Dermis blood vessel endothelial cell (primary cell): ENCODE results near the gene RBSN. TPM values are rescaled to one million over a fixed set of nuclear protein-coding genes. Genes with fewer than 3 reads are reported as not detected.
"Not testable (repeated sequence)": the region's sequence is repeated elsewhere in the genome, so short reads cannot be mapped to it uniquely, and the experiment has no call there.

Source experiments
- DNase-seq: peaks from one replicate; pipeline ENCODE4 v3.0.0; 2010
- total RNA-seq: library from RNA; depleted of rRNA; stranded (reverse); fragments of >200 nt; gene quantifications from 2 replicates; pipeline ENCODE4 v1.2.3, GENCODE V29; 2014

RBSN gene
- total RNA-seq, result 25.4 and 28.2 TPM in 2 replicates

GRCh38 chr3:15098503-15099363 is at the start of gene RBSN:
TSS of gene RBSN (minus strand) at chr3:15099148. CDS start at chr3:15096120, 3,028 bp downstream.
- DNase-seq, result peak; percentile 96

DNA sequence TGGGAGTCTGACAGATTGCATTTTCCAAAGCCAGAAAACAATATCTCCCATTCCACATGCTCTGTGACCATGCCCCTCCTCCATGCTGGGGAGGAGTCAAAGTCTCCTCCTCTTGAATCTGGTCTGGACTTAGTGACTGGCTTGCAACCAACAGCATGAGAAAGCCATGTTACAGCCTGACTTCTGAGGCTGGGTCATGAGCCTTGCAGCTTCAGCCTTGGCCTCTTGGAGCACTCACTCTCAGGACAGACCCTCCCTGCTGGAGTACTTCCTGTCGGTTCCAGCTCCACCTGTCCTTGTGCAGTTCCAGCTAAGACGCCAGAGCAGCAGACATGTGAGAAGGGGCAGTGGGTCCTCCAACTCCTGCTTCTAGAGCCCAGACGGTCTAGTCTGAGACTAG is 49.7 kb upstream of the RBSN start:
- no peak for DNase-seq

- not testable (repeated sequence) for DNase-seq
These were observed 37.9 kb upstream of the RBSN start for GRCh38 chr3:15136885-15137284.

DNA sequence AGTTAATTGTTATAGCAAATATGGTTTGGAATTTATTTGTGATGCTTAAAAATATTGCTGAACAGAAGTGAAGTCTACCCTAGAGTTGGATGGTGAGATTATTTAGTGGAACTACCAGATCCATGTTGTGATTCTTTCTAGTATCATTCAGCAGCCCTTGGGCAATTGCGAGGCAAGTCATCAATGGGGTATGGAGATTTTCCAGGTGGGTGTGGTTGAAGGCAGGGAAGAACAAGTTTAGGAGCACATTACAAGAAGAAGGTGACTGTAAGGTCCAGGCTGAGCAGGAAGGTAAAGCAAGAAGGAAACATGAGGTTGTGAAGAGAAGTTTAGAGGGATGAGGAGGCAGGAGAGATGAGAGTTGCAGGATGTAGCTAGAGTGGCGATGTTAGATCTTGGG is 36.0 kb upstream of the RBSN start:
- DNase-seq, result not testable (repeated sequence)

DNA sequence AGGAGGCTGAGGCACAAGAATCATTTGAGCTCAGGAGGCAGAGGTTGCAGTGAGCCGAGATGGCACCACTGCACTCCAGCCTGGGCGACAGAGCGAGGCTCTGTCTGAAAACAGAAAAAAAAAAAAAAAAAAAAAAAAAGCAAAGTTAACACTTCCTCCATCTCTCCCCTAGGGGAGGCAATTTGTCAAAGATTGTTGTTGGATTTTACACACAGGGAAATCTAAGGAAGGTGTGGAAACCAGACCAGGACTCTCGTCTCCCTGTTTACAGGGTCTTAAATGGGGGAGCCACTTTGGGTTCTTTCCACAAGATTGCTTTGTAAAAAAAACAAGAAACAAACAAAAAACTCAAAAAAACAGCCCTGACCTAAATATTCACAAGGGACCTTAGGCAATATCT is 29.5 kb upstream of the RBSN start:
- DNase-seq, result not testable (repeated sequence)

DNA sequence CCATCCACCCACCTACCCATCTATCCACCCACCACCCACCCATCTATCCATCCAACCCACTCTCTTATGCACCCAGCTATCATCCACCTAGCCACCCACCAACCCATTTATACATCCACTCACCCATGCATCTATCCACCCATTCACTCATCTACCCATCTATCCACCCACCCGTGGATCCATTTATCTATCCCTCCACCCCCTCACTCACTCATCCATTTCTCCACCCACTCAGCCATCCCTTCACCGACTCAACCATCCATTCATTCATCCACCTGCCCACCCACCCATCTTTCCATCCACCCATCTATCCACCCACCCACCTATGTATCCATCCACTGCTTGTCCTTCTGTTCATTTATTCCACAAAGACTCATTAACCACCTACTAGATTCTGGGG is 28.0 kb upstream of the RBSN start:
- not testable (repeated sequence) for DNase-seq

DNA sequence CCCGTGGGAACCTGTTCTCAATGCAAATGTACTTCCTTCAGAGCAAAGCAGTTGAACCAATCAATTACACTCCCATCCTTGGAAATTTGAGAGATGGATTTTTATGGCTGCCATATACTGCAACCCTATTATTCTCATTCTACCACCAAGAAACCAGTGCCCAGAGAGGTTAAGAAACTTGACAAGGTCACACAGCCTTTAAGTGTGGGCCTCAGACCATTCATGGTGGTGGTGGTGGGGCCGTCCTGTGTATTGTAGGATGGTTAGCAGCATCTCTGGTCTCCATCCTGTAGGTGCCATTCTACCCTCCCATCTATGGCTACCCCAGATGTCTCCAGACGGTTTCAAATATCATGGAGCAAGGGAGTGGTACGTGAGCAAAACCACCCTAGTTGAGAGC is 23.4 kb upstream of the RBSN start:
- no peak for DNase-seq

- DNase-seq, result no peak
These were observed 23.0 kb upstream of the RBSN start for GRCh38 chr3:15121936-15122335.

DNA sequence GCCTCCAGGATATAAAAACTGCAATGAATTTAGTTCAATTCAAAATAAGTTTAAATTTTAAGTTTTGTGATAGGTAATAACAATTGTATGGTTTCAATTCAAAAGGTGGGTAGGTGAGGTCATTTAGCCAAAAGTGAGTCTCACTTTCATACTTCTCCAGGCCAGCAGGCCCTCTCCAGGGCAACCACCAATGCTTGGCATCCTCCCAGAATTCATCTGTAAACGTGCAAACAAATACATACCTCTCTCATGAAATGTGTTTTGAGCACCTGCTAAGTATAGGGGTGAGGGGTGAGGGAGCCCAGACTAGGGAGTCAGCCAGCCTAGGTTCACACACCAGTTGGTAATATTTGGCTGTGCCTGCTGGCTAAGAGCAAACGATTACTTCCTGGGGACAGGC is 22.0 kb upstream of the RBSN start:
- DNase-seq, result no peak

DNA sequence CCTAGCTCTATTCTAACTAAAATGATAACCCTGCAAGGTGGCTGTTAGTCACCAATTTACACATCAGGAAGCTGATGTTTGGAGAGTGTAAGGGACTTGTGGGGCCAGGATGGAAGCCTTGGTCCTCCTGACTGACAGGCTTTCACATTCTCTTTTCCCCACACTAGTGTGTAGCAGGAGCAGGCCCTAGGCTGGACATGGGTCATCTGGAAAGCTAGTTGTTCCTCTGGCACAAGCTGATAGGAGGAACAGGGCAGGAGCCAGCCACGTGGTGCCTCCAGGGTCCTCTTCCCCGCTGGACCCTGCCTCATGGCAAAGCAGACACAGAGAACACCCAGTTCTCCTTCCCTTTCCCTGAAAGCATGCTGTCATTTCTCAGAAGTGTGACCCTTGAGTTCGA is 18.1 kb upstream of the RBSN start:
- no peak for DNase-seq

DNA sequence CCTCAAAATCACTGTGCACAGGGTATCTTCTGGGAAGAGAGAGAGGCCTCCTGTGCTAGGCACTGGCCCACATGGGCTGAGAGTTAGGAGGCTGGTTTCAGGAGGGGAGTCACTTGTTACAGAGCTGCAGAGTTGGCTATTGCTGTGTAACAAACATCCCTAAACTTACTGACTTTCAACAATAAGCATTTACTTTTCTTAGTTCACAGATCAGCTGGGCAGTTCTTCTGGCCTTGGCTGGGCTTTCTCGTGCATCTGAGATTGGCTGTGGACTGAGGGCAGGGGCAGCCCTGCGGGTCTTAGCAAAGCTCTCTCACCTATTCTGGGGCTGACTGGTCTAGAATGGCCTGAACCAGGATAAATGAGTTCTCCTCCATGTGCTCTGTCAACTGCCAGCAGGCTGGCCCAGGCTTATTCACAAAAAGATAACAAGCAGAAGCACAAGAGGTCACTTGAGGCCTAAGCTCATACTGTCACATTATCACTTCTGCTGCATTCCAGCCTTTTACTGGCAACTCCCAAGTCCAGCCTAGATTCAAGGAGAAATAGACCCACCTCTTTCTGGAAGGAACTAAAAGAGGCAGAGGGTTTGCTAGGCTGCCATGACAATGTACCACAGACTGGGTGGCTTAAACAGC is 17.2 kb upstream of the RBSN start:
- DNase-seq, result no peak

DNA sequence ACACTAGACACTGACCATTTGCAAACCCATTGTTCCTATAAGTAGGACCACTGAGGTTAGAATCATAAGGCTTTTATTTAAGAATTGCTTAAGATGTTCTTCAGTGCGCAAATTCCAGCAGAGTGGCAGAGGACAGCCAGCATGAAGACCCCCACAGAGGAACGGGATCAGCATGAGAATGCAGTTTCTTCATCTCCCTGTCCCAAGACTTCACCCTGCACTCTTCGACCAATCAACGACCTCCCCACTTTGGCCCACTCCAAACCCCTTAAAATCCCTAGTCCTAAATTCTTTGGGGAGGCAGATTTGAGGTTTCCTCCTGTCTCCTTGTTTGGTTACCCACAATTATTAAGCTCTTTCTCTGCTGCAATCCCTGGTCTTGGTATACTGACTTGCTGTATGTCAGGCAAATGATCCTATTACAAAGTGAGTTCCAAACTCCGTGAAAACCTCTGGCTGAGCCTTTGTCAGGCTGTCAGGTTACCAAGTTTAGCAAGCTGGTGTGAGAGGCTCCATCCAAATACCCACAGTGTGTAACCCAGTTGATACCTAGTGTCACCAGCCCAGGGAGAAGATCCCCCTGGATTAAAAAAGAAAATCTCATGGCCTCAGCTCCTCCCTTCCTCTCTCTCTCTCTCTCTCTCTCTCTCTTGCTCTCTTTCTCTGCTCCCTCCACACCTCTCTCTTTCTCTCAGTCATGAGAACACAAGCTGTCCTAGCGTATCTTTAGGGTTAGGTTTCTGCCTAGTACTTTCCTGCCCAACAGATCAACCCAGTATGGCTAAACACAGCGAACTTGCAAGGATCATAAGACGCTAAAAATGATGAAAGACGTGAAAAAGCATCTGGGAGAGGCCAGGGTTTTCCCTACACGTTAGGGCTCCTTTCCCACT is 15.8 kb upstream of the RBSN start:
- no peak for DNase-seq

- DNase-seq, result no peak
These were observed 14.9 kb upstream of the RBSN start for GRCh38 chr3:15113884-15114283.

DNA sequence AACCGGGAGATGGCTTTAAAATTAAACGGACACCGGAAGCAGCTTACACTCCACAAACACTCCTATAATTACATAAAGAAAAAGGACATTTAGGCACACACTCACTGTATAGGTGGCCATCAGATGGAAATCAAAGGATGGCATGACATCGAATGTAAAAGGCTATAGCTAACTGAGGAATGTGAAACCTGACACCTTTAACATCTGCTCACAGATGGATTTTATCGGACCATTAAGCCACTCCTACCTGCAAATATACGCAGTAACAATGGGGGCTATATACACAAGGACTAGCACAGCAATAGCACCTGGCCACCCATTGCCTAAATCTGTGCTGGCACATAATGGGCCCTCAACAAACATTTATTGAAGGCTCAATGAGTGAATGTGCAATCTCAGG is 14.5 kb upstream of the RBSN start:
- DNase-seq, result no peak

DNA sequence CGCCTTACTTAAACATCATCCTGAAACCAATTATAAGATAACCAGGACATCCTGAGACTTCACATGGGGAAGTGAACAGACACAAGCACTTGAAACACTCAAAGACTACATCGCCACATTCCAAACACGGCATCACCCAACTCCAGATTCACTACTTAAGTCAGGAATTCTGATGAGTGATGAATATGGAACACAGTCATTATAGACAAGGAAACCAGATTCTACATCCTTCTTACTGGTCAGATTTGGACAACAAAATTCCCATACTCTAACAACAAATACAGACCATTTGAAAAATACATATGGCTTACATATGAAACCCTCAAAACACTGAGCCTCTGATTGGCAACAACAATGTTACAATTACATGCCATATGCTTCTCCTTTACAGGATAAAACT is 13.1 kb upstream of the RBSN start:
- no peak for DNase-seq

GRCh38 chr3:15110206-15110605 is 11.3 kb upstream of the RBSN start:
- DNase-seq, result no peak

GRCh38 chr3:15108869-15109268 is 9.9 kb upstream of the RBSN start:
- no peak for DNase-seq

DNA sequence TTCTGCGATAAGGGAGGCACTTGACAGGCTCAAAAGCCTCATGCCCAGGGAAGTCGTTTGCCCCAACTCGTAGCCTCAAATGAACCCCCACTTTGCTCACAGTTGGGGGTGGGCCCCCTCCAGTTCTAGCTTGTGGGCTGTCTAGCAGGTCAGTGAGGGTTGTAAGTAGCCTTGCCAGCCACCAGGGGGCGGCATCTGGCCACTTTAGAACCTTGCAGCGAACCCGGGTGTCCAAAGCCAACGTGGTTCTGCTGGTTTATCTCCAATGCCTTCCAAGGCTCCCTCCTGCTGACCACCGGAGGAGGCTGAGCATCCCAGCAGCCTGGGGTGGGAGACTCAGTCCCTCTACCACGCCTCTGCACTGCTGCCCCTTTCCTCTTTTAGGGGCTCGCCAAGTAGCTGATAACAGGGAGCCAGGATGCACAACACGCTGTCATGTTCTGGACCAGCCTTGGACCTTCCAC is 9.2 kb upstream of the RBSN start:
- DNase-seq, result peak; percentile 90

GRCh38 chr3:15107075-15107947 is 8.4 kb upstream of the RBSN start:
- no peak for DNase-seq

GRCh38 chr3:15102836-15103235 is 3.9 kb upstream of the RBSN start:
- no peak for DNase-seq

GRCh38 chr3:15102256-15102655 is 3.3 kb upstream of the RBSN start:
- DNase-seq, result no peak
